Stimulated activated naive CD8-positive, alpha-beta T cell treated with anti-CD3 and anti-CD28 coated beads, Interleukin-15, Interleukin-2, amounts not matched to agents 100 U/mL and 50 U/mL, for 24 hours (primary cell): ENCODE measurements around the gene COPZ2.
A peak's percentile ranks its signal among the peaks of the same experiment; 100 is the strongest.
"Not testable (repeated sequence)": the region's sequence is repeated elsewhere in the genome, so short reads cannot be mapped to it uniquely, and the experiment has no call there.

Experiments
- ATAC-seq: fragments of 150-1000 bp; cut with Tn5 transposase; one replicate; pipeline ENCODE4 v1.10.0; 2021
- DNase-seq: peaks from one replicate; pipeline ENCODE4 v3.0.0; 2021

The COPZ2 gene

DNA sequence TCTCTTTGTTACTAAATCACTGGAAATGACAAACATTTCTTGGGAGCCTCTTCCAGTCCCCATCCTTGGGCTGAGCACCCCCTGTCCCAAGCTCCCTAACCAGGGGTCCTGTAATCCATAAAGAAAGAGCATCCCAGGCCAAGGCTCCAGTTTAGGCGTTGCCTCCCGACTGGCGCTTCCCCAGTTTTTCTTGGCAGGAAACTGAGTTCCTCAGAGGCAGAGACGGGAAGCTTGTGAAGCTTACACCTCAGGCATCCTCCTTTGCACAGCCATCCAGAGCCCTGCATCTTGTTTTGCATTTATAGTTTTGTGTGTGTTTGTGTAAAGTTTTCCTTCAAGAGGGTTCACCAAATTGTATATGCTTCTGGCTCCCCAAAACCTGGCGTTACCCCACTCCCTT, 7.1 kb downstream of the COPZ2 start:
- no peak for DNase-seq
- ATAC-seq = no peak

DNA sequence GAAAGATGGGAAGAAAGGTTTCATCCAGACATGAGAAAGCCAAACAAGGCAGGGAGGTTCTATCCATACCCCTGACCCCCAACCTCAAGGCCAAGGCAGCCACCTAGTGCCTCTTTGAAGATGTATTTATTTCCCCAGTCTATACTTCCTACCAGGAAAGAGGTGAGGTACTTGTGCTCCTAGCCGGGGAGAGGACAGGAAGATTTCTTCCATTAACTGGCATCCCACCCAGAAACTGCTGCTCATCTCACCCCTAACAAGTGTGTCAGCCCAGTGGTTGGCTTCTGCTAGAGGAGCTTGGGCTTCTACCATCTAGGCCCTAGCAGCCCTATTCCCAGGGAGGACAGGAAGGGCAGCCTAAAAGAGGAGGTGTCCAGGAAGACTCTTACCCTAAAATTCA, 8.9 kb downstream of the COPZ2 start:
- no peak for ATAC-seq
- no peak for DNase-seq

DNA sequence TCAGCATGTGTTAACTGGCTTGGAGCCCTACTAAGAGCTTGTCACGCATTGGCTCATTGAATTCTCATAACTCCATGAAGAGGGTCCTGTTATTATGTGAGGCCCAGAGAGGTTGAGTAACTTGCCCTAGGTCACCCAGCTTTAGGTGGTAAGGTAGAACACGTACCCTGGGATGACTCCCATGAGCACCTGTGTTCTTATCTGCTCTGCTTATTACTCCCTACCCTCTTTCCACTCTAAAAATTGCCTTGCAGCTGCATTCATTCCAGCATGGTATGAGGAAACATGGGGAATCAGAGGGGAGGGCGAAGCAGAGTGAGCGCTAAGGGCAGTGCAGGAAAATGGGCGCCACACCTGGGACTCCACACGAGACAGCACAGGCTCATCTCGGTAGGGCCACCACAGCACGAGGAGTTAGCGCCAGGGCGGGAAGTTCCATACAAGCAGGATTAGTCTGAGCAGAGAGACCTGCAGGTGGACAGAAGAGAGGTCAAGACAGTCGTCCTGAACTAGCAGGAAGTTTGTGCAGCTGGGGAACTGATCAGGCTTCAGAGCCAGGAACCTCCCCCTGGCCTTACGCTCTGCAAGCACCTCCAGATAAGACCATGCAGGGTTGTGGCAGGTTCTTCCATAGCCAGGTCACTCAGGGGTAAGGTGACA, 10.1 kb downstream of the COPZ2 start:
- ATAC-seq = no peak

DNA sequence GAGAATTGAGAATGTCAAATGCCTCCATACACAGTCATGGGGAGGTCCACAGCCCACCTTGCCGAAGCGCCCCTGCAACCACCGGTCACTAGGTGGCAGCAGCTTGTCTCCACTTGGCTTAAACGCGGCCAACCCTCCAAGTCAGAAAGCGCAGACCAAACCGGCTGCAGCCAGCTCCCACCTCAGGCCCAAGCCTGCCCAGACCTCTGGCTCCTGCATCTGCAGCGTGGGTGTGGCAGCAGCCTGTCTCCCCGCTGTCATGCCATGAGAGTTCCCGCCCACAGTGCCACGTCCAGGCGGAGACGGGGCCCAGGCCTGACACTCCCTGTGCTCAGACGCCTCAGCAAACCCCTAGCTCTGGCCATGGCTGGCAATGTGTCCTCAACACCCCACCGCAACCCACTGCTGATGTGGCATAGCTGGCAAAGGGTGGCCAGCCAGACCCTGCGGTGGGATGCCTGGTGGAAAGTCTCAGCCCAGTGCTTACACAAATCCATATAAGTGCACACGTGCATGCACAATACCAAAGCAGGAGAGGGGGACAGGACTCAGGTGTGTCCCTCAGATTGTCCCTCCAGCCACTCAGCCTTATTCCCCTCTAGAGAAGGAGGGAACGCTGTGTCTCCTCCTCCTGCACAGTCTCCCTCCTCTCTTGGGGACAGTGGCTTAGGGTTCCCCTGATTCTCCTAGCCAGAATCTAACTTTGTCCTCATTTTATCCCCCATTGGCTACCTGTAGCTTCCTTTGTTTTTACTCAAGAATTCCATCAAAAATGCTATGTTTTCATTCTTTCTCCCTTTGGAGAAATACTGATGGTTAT, 10.9 kb downstream of the COPZ2 start:
- ATAC-seq = peak; percentile 20

More for the DNA sequence above, 10.1 kb downstream of the COPZ2 start:
- no peak for DNase-seq

DNA sequence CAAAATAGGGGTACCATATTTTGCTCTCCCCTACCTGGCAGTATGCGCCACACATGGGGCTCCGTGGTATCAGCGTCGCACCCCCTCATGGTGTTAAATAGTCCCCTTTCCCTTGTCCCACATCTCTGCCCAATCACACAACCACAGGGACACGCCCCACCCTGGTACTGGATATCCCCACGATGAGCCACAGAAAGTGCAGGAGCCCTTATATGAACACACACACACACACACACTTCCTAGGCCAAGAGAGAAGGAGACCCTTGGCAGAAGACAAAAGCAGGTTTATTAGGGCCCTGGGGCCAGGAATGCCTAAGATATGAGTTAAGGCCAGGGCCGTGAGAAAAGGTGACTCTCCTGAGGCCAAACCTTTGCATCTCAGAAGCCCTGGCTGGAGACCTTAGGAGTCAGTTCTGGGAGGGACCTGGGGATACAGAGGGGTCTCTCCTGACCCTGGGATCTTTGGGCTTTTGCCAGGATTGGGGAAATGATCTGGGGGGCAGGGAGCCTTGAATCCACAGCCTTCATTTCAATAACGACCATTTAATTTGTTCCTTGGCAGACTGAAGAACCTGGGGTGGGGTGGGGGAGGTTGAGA, 11.6 kb downstream of the COPZ2 start:
- DNase-seq (no peak), ATAC-seq (no peak)

More for the DNA sequence above, 10.9 kb downstream of the COPZ2 start:
- peak; percentile 84 for DNase-seq

DNA sequence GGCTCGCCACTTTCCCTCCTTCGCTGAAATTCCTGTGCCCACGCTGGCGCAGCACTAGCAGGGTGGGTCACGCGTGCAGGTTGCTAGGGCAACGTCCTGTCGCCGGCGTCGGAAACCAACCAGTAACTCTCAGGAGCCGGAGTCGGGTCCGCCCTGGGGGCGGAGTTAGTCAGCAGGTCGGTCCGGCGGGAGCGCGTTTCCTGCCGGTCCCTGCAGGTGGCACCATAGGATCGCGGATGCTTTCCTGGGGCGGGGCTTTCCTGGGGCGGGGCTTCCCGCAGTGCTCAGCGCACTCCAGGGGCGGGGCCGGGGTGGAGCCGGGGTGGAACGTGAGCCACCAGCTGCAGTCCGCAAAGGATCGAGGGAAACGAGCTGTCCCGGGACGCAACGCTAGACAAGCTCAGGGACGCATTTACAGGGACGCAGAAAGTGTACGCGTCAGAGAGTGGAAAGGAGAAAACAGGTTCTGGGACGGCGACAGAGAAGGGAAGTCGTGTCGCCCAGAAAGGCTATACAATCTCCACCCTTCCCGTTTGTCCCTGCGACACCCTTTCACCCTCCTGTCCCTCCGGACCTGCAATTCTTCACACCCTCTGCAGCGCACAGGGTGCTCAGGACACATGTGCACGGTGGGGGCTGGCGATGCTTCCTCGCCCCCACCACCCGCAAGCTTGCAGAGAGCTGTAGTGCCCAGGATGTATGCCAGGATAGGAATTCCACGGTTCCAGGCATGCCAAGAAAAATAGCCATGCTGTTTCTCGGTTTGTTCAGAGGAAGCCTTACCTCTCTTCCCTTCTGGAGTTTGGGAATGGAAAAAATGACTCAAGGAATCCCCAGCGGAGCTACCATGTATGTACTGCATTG, 12.3 kb downstream of the COPZ2 start:
- DNase-seq = peak; percentile 98
- peak; percentile 93 for ATAC-seq

DNA sequence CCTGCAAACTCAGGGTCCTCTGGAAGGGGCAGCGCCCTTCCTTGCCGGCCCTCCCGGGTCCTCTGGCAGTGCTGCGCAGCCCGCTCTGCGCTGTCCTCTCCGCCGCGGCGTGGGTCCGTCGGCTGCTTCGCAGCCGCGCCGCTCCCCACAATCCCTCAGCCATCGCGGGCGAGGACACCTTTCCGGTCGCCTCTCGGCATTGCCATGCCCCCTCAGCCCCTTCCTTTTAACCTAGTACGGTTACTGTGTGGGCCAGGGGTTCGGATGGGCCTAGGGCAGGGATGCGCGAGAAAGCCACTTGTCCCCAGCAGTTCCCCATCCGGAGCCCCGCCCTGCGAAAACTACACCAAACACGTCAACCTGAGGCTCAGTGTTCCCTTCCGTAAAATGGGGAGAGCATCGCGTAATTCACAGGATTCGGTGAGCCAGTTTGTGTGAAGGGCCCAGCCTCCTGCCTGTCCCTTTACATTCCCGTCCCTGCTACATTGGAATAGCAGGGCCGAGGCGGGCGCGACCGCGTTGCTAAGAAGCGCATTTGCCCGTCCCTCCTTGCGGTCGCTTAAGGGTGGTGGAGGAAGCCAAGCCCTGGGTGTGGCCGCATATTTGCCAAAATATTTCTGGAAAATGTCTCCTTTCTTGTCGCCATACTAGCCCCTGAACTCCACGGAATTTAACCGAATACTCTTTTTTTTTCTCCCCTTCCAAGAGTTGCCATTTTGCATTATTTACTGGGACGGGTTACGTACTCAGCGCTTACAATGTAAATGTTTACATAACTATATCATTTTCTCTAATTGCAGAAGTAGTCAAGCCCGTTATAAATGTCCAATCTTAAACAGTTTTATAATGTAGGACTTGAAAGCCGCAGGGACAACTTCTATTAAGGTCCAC, 13.2 kb downstream of the COPZ2 start:
- peak; percentile 49 for DNase-seq

DNA sequence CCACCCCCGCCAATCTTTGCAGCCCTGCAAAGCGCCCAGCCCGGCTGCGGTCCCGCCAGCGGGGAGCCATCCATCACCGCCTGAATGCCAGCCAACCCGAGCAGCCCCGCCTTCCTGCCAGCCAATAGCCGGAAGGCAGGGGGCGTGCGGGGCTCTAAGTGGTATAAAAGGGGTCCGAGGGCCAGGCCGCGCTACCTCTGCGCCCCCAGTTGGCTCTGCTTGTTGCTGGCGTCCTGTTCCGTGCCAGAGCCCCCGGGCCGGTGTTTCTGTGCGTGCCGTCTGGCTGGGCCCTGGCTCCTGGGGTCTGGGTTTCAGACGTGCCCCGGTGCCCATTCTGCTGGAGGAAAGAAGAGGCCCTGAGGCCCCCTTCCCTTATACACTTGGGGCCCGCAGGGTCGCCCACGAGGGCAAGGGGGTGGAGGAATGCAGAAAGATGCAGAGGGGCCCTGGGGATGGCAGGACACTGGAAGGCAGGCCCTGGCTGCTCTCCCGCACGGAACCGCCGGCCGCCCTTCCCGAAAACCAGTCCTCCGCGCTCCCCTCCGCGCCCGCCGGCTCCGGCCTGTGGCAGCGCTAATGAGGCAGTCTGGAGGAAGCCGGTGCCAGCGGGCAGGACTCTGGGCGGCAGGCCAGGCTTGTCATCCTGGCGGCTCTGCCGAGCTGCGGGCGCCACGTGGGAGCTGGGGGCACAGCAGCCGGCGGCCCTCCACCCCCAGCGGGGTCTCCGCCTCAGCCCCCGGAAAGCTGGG, 14.0 kb downstream of the COPZ2 start:
- DNase-seq = peak; percentile 78
- peak; percentile 14 for ATAC-seq

More for the DNA sequence above, 13.2 kb downstream of the COPZ2 start:
- ATAC-seq = no peak

DNA sequence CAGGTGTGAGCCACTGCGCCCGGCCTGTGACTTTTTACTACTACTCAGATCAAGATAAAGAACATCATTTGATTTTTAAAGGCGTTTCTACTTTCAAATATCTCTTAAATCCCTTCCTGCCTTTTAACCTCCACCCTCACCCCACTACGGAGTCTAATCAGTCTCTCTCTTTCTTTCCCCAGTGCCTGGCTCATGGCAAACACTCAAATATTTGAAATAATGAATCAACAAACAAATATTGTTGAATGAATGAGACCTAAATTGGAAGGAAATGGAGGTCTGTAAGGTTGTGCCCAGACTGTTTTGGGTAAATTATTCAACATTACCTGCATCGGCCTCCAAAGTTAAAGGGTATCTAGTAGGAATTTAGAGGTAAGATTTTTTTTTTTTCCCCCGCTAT, 14.7 kb downstream of the COPZ2 start:
- no peak for DNase-seq
- ATAC-seq = no peak

DNA sequence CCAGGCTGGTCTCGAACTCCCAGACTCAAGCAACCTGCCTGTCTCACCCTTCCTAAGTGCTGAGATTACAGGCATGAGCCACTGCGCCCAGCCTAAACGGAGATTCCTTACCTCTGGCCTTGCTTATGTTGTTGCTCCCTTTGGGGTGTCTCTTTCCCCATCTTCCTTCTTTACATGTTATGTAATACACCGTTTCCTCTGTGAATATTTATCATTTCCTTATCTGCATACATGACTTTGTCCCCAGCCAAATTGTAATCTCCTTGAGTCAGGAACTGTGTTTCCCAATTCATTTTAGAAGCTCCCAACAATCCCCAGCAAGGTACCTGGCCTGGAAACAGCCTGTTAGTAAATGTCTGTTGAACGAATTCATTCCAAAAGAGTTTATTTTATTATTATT, 15.7 kb downstream of the COPZ2 start:
- no peak for DNase-seq
- no peak for ATAC-seq

- not testable (repeated sequence) for DNase-seq, ATAC-seq
Observed at GRCh38 chr17:48017817-48018158, 19.8 kb downstream of the COPZ2 start.

- no peak for DNase-seq
- no peak for ATAC-seq
Observed at GRCh38 chr17:48016112-48016511, 21.5 kb downstream of the COPZ2 start.

GRCh38 chr17:48014595-48015111, 22.9 kb downstream of the COPZ2 start:
- no peak for DNase-seq
- no peak for ATAC-seq

DNA sequence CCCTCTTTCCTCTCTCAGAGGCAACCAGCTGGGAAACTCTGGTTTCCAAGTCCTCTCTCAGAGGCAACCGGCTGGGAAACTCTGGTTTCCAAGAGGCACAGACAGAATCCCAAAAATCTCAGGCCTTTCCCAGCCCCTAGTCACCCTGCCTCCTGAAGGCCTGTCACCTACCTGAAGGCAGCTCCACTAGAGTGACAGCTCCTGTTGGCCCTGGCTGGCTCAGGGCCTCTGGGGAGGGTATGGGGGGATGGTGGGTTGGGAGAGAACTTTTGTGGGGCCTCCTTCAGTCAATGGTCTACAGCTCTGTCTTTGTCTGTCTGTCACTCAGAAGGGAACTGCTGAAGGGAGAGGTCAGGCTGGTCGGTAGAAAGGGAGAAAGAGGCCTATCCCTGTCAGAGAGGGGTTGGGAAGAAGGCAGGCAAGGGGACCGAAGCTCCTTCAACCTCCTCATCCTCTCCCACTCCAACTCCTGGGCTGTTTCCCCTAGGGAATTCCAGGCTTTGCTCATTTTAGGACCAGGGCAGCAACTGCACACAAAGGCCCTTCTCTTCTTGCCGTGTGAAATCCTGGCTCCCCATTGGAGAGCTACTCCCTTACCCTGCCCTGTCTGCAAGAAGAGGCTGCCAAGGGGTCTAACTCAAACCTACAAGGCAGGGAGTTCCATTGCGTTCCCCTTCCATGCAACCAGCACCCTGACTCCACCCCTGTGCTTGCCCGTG, 23.6 kb downstream of the COPZ2 start:
- no peak for DNase-seq
- no peak for ATAC-seq

DNA sequence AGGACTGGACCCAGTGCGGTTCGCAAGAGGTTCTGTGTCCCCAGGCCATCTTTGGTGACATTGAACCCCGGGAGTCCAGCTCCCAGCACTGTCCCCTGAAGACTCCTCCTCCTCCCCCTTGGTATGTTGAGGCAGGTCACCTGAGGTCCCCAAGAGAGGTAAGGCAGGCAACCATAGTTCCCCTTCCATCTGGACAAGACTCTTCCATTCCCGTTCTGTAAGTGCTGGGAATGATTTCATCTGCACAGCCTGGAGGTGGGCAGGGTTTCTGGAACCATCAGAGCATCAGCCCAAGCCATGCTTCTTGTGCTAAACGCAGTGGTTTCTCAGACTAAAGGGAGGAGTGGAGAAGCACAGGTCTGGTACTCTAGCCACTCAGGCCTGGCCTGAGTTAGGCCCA, 24.9 kb downstream of the COPZ2 start:
- ATAC-seq = no peak

GRCh38 chr17:48012151-48012520, 25.5 kb downstream of the COPZ2 start:
- DNase-seq = peak; percentile 74
- ATAC-seq = peak; percentile 70

More for the DNA sequence above, 24.9 kb downstream of the COPZ2 start:
- DNase-seq = no peak

GRCh38 chr17:48011405-48012150, 26.0 kb downstream of the COPZ2 start:
- ATAC-seq (peak; percentile 63), DNase-seq (peak; percentile 55)

DNA sequence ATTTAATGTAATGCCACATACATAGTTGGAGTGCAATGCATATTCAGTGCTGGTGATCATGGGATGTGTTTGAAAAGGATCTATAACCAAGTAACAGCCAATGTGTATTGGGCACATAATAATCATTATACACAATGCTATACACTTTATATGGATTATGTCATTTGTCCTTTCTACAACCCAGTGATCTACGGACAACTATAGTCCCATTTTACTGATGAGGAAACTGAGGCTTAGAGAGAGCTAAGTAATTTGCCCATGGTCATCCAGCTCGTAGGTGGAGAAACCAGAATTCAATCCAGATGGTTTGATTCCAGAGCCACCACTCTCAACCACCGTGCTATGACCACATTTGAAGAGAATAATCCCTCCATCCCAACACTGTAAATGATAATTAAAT, 27.4 kb downstream of the COPZ2 start:
- DNase-seq = no peak

More for the DNA sequence above, 27.4 kb downstream of the COPZ2 start:
- no peak for ATAC-seq
